Cardiac atrium fibroblast (primary cell): ENCODE data around the gene IRS2. TPM values are rescaled to one million over a fixed set of nuclear protein-coding genes. Genes with fewer than 3 reads are reported as not detected.

Experiments used
- total RNA-seq: library from RNA; depleted of rRNA; stranded (reverse); fragments of >200 nt; gene quantifications from 2 replicates; pipeline ENCODE4 v1.2.3, GENCODE V29; 2015

The IRS2 gene
- total RNA-seq, result 25.6 and 27.6 TPM in 2 replicates

GRCh38 chr13:109786457-109787134 is at the start of gene IRS2:
Gene IRS2 (minus strand): TSS chr13:109786583. CDS start chr13:109786053, 530 bp downstream.

